ENCODE data around the gene MAPKAP1.

MAPKAP1 gene

DNA sequence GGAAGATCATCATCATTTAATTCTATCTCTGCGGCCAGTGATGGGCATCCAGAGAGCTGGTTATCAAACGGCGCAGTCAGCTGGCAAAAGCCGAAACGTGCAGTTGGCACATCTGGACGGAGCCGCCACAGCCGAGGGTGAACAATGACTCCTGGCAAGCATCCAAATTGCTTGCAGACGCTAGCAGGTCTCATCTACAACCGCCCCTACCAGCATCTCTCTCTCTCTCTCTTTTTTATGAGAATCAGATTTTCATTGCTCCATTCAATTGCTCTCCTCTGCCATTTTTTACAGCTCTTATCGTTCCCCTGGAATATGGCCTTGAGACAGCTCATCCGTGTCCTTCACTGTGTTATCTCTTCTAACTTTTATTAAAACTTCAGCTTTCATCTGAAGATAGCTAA, 165.2 kb downstream of the MAPKAP1 start:
- no peak overlapping the region for H3K4me3 ChIP-seq (ENCODE audit: low read depth in 1 of 2, low read length in 2 of 2)
- peaks cover 0 to 46% of the 10 kb centered on the region in 2 donors for H3K4me1 ChIP-seq (ENCODE audit: control insufficient read depth in 1 of 2, insufficient read depth in 2 of 2, low read length in 2 of 2)
- H3K36me3 ChIP-seq (ENCODE audit: control insufficient read depth in 1 of 2, insufficient read depth in 2 of 2, low read length in 2 of 2): no peaks in the 10 kb centered on the region
- no peaks in the 10 kb centered on the region for H3K27me3 ChIP-seq (ENCODE audit: low read depth, low read length)
- no peak overlapping the region for H3K27ac ChIP-seq (ENCODE audit: low read length)
- no peaks in the 10 kb centered on the region for H3K9me3 ChIP-seq (ENCODE audit: control insufficient read depth in 1 of 2, low read length in 2 of 2)

- H3K36me3 ChIP-seq (ENCODE audit: control insufficient read depth in 1 of 2, insufficient read depth in 2 of 2, low read length in 2 of 2): no peaks in the 10 kb centered on the region
- H3K27ac ChIP-seq (ENCODE audit: low read length): no peak overlapping the region
- H3K4me1 ChIP-seq (ENCODE audit: control insufficient read depth in 1 of 2, insufficient read depth in 2 of 2, low read length in 2 of 2): peaks cover 0 to 34% of the 10 kb centered on the region in 2 donors
These were observed 166.5 kb downstream of the MAPKAP1 start for GRCh38 chr9:125540497-125540896.

DNA sequence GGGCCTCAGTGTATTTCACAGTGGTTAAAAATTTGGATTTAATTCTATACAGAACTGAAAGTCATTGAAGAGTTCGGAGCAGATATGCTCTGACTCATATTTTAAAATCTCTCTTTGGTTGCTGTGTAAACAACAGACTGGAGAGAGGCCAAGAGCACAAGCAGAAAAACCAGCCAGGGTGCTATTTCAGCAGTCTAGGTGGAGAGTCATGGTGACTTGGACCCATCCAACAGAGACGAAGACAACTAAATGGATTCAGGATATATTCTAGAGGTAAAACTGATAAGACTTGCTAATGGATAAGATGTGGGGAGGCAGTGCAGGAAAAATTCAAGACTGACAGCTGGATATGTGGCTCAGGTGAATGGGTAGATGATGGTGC, 168.9 kb downstream of the MAPKAP1 start:
- H3K4me3 ChIP-seq (ENCODE audit: low read depth in 1 of 2, low read length in 2 of 2): no peak overlapping the region
- no peak overlapping the region for H3K27ac ChIP-seq (ENCODE audit: low read length)
- H3K27me3 ChIP-seq (ENCODE audit: low read depth, low read length): no peaks in the 10 kb centered on the region
- H3K36me3 ChIP-seq (ENCODE audit: control insufficient read depth in 1 of 2, insufficient read depth in 2 of 2, low read length in 2 of 2): no peaks in the 10 kb centered on the region
- H3K9me3 ChIP-seq (ENCODE audit: control insufficient read depth in 1 of 2, low read length in 2 of 2): no peaks in the 10 kb centered on the region
- H3K4me1 ChIP-seq (ENCODE audit: control insufficient read depth in 1 of 2, insufficient read depth in 2 of 2, low read length in 2 of 2): peaks cover 0 to 17% of the 10 kb centered on the region in 2 donors

More at GRCh38 chr9:125540497-125540896, 166.5 kb downstream of the MAPKAP1 start:
- H3K9me3 ChIP-seq (ENCODE audit: control insufficient read depth in 1 of 2, low read length in 2 of 2): no peaks in the 10 kb centered on the region
- H3K4me3 ChIP-seq (ENCODE audit: low read depth in 1 of 2, low read length in 2 of 2): no peak overlapping the region
- no peaks in the 10 kb centered on the region for H3K27me3 ChIP-seq (ENCODE audit: low read depth, low read length)

- Histone ChIP-seq H3K4me3 (ENCODE audit: low read depth in 1 of 2, low read length in 2 of 2) (no peak overlapping the region), H3K9me3 (ENCODE audit: control insufficient read depth in 1 of 2, low read length in 2 of 2) (no peaks in the 10 kb centered on the region), H3K27me3 (ENCODE audit: low read depth, low read length) (no peaks in the 10 kb centered on the region), H3K27ac (ENCODE audit: low read length) (no peak overlapping the region), H3K36me3 (ENCODE audit: control insufficient read depth in 1 of 2, insufficient read depth in 2 of 2, low read length in 2 of 2) (no peaks in the 10 kb centered on the region), H3K4me1 (ENCODE audit: control insufficient read depth in 1 of 2, insufficient read depth in 2 of 2, low read length in 2 of 2) (peaks cover 0 to 17% of the 10 kb centered on the region in 2 donors)
These were observed 169.4 kb downstream of the MAPKAP1 start for GRCh38 chr9:125537442-125538091.

GRCh38 chr9:125536776-125537175, 170.2 kb downstream of the MAPKAP1 start:
- peaks cover 0 to 17% of the 10 kb centered on the region in 2 donors for H3K4me1 ChIP-seq (ENCODE audit: control insufficient read depth in 1 of 2, insufficient read depth in 2 of 2, low read length in 2 of 2)
- H3K27ac ChIP-seq (ENCODE audit: low read length): no peak overlapping the region
- H3K4me3 ChIP-seq (ENCODE audit: low read depth in 1 of 2, low read length in 2 of 2): no peak overlapping the region
- no peaks in the 10 kb centered on the region for H3K36me3 ChIP-seq (ENCODE audit: control insufficient read depth in 1 of 2, insufficient read depth in 2 of 2, low read length in 2 of 2)
- no peaks in the 10 kb centered on the region for H3K9me3 ChIP-seq (ENCODE audit: control insufficient read depth in 1 of 2, low read length in 2 of 2)
- no peaks in the 10 kb centered on the region for H3K27me3 ChIP-seq (ENCODE audit: low read depth, low read length)

DNA sequence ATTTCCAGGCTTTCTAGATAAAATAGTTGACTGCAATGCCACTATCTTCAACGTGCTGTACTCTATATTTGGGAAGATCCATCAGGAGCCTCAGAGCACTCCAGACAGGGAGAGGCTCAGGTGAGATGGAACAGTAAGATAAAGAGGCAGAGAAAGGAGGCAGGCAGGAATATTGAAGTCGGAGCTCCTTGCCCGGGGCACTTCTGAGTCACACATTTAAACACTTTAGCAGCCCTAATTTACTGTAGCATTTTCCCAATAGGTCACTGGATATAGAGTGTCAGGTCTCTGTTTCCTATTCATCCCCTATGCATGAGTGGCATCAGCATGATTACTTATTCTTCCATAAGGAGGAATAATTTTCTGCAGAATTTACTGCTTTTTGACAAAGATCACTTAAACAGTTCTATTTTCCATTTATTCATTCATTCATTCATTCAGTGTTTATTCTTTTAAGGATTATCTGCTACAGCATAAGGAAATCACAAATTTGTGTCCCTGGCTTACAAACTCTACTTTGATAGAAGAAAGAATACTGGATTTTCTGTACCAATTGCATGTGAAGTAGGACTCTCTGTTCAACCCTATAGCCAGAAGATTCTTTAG, 170.7 kb downstream of the MAPKAP1 start:
- no peaks in the 10 kb centered on the region for H3K9me3 ChIP-seq (ENCODE audit: control insufficient read depth in 1 of 2, low read length in 2 of 2)
- peaks cover 0 to 17% of the 10 kb centered on the region in 2 donors for H3K4me1 ChIP-seq (ENCODE audit: control insufficient read depth in 1 of 2, insufficient read depth in 2 of 2, low read length in 2 of 2)
- no peak overlapping the region for H3K27ac ChIP-seq (ENCODE audit: low read length)
- no peak overlapping the region for H3K4me3 ChIP-seq (ENCODE audit: low read depth in 1 of 2, low read length in 2 of 2)
- H3K27me3 ChIP-seq (ENCODE audit: low read depth, low read length): no peaks in the 10 kb centered on the region
- no peaks in the 10 kb centered on the region for H3K36me3 ChIP-seq (ENCODE audit: control insufficient read depth in 1 of 2, insufficient read depth in 2 of 2, low read length in 2 of 2)

DNA sequence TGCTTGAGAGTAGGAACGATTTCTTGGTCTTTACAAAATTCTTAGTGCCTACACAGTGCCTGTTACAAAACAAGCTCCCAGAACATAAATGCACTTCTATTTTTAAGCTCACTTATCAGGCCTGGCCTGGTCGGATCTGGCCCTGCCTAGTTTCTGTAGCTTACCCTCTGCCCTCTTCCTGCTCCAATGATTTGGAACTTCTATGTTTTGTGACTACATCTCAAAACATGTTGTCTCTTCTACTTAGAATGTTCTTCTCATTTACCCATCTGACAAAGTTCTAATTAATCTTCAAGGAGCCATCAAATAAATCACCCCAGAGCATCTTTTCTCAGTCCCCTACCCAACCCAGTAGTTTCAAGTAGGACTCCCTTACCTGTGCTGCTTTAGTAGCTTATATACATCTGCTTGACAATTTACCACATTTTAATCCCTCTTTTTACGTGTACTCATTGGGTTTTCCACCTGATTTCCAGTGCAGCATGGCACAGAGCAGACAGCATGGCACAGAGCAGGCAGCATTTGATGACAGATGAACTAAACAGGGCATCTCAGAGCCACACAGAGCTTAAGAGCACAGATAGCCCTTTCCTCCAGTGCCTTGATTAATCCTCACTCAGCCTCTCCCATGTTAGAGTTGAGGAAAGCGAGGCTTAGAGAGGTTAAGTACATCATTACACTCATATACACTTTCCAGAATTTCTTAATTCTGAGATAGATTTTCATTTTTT, 171.9 kb downstream of the MAPKAP1 start:
- no peaks in the 10 kb centered on the region for H3K27me3 ChIP-seq (ENCODE audit: low read depth, low read length)
- no peak overlapping the region for H3K4me3 ChIP-seq (ENCODE audit: low read depth in 1 of 2, low read length in 2 of 2)
- no peaks in the 10 kb centered on the region for H3K9me3 ChIP-seq (ENCODE audit: control insufficient read depth in 1 of 2, low read length in 2 of 2)
- H3K27ac ChIP-seq (ENCODE audit: low read length): no peak overlapping the region
- H3K4me1 ChIP-seq (ENCODE audit: control insufficient read depth in 1 of 2, insufficient read depth in 2 of 2, low read length in 2 of 2): peaks cover 0 to 17% of the 10 kb centered on the region in 2 donors
- no peaks in the 10 kb centered on the region for H3K36me3 ChIP-seq (ENCODE audit: control insufficient read depth in 1 of 2, insufficient read depth in 2 of 2, low read length in 2 of 2)

DNA sequence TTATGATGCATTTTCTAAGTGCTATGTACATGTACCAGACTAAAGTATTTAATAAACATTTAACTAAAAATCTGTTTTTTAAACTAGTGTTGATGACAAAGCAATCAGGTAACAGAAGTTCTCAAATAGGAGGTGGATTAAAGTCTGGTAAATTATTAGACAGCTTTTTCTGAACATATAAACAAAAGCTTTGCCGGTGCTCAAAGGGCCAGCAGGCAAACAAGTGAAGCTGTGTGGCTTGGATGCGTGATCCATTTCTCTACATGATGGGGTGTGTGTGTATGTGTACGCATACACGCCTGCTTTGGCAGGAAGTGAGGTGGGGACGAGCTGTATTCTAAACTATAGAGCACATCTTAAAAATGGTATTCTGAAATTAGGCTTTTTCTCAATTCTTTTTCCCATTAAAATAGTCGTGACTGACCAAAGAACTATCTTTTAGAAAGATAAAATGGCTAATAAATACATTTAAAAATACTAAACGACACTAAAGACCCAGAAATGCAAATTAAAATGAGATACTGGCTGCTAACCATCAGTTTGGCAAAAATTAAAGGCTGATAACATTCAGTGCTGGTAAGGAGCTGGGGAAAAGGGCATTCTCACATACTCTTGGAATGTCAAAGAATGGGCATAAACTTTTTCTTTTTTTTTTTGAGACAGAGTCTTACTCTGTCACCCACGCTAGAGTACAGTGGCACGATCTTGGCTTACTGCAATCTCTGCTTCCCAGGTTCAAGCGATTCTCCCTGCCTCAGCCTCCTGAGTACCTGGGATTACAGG, 174.0 kb downstream of the MAPKAP1 start:
- Histone ChIP-seq H3K36me3 (ENCODE audit: control insufficient read depth in 1 of 2, insufficient read depth in 2 of 2, low read length in 2 of 2) (no peaks in the 10 kb centered on the region), H3K27me3 (ENCODE audit: low read depth, low read length) (no peaks in the 10 kb centered on the region), H3K4me3 (ENCODE audit: low read depth in 1 of 2, low read length in 2 of 2) (no peak overlapping the region), H3K9me3 (ENCODE audit: control insufficient read depth in 1 of 2, low read length in 2 of 2) (no peaks in the 10 kb centered on the region), H3K4me1 (ENCODE audit: control insufficient read depth in 1 of 2, insufficient read depth in 2 of 2, low read length in 2 of 2) (peaks cover 5 to 18% of the 10 kb centered on the region in 2 donors), H3K27ac (ENCODE audit: low read length) (no peak overlapping the region)

DNA sequence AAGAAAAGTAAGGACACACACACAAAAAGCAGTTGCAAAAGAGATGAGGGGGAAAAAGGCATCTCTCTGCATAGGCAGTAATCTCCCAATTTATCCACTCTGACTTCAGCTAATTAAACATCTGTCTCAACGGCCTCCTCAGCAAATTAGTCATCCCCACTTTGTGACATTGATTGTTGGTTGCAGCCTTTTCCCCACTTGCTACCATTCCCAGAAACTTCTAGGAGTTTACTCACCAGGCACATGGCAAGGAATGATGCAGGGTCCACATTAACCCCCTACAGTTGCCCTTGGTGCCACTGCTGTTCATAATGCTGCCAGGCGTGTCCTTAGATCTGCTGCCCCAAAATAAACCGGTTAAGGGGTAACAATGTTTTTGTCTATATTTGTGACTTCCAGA, 174.6 kb downstream of the MAPKAP1 start:
- Histone ChIP-seq H3K36me3 (ENCODE audit: control insufficient read depth in 1 of 2, insufficient read depth in 2 of 2, low read length in 2 of 2) (no peaks in the 10 kb centered on the region), H3K9me3 (ENCODE audit: control insufficient read depth in 1 of 2, low read length in 2 of 2) (no peaks in the 10 kb centered on the region), H3K27ac (ENCODE audit: low read length) (no peak overlapping the region), H3K4me1 (ENCODE audit: control insufficient read depth in 1 of 2, insufficient read depth in 2 of 2, low read length in 2 of 2) (peaks cover 5 to 12% of the 10 kb centered on the region in 2 donors), H3K4me3 (ENCODE audit: low read depth in 1 of 2, low read length in 2 of 2) (no peak overlapping the region), H3K27me3 (ENCODE audit: low read depth, low read length) (no peaks in the 10 kb centered on the region)

DNA sequence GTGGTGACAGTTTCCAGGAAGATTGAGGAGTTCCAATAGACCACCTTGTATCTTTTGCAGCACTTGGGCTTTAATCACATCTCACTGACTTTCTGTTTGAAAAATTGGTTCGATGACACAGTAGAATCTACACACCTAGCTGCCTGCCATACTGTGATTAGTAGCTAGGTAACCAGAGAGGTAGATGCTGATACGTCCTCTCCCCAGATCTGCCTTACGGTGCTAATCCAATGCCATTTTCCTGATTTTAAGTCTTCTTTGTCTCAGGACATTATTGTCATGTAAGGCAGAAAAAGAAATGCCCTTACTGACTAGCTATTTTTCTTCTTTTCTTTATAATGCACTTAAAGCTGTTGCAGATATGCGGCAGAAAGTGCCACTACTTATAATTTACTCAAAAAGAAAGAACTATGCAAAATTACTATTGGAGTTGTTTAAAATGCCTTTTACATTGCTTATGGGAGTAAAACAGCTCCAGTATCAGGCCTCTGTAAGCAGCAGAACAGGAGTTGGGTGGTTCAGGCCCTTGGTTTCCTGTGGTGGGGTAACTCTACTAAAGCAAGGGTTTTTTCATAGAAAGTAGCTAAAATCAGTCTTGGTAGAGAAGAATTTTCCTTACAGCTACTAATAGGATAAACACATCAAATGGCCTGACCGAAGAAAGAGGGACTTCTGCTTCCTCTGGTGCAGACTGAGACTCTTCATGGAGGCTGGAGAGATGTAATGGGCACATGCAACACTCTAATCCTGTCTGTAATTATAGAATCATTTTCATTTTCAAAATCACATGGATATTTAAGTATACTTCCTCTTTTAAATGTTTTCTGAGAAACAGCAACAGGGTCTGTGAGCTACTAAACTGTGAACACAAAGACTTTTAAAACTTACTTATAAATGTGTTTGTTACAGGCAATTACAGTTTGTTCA, 177.2 kb downstream of the MAPKAP1 start:
- Histone ChIP-seq H3K36me3 (ENCODE audit: control insufficient read depth in 1 of 2, insufficient read depth in 2 of 2, low read length in 2 of 2) (no peaks in the 10 kb centered on the region), H3K4me1 (ENCODE audit: control insufficient read depth in 1 of 2, insufficient read depth in 2 of 2, low read length in 2 of 2) (peaks cover 5 to 10% of the 10 kb centered on the region in 2 donors), H3K27ac (ENCODE audit: low read length) (no peak overlapping the region), H3K4me3 (ENCODE audit: low read depth in 1 of 2, low read length in 2 of 2) (no peak overlapping the region), H3K27me3 (ENCODE audit: low read depth, low read length) (no peaks in the 10 kb centered on the region), H3K9me3 (ENCODE audit: control insufficient read depth in 1 of 2, low read length in 2 of 2) (no peaks in the 10 kb centered on the region)
